GM13977 (cell line): ENCODE results near the gene SLC5A10.

Experiments
- DNase-seq: peaks from one replicate; pipeline ENCODE4 v3.0.0; 2012; ENCODE audit warnings: low spot score
- in situ Hi-C: fragments of 300-500 bp; cut with MboI; formaldehyde crosslinking; loops from one replicate; pipeline ENCODE4 v1.12.0; 2022; ENCODE audit warnings: low sequenced_read_pairs, low pct_unique_long_range_greater_than_20kb, mixed read lengths, inconsistent platforms; ENCODE audit not compliant: unreplicated experiment
- TF ChIP-seq, protein P1 (sequence below): IDR thresholded peaks from 2 replicates; pipeline ENCODE4 v1.5.1; 2012; ENCODE audit warnings: mild to moderate bottlenecking, control low read depth; ENCODE audit not compliant: insufficient read depth; ENCODE audit errors: extremely low read depth, missing control alignments

The SLC5A10 gene

DNA sequence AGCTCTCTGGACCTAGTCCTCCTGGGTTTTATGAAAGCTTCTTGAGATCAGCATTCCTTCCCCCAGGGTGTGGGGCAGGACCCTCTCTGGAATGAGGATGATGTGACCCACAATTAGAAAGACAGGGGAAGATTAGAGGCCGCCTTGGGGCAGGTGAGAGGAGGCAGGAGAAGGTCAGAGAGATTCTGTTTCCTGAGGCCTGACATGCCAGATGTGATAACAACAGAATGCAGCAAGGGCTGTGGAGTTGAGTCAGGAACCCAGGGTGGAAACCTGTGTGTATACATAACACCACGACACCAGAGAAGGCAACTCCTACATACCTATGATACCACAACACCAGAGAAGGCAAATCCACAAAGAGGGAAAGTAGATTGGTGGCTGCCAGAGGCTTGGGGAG is 5.4 kb upstream of the SLC5A10 start:
- no peak for DNase-seq
- TF ChIP-seq, protein P1, sequence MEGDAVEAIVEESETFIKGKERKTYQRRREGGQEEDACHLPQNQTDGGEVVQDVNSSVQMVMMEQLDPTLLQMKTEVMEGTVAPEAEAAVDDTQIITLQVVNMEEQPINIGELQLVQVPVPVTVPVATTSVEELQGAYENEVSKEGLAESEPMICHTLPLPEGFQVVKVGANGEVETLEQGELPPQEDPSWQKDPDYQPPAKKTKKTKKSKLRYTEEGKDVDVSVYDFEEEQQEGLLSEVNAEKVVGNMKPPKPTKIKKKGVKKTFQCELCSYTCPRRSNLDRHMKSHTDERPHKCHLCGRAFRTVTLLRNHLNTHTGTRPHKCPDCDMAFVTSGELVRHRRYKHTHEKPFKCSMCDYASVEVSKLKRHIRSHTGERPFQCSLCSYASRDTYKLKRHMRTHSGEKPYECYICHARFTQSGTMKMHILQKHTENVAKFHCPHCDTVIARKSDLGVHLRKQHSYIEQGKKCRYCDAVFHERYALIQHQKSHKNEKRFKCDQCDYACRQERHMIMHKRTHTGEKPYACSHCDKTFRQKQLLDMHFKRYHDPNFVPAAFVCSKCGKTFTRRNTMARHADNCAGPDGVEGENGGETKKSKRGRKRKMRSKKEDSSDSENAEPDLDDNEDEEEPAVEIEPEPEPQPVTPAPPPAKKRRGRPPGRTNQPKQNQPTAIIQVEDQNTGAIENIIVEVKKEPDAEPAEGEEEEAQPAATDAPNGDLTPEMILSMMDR: no peak
- in situ Hi-C loops: loop anchor here (25.0 kb wide), 1 partner anchor 134 kb away; no protein-coding TSS in a partner anchor

DNA sequence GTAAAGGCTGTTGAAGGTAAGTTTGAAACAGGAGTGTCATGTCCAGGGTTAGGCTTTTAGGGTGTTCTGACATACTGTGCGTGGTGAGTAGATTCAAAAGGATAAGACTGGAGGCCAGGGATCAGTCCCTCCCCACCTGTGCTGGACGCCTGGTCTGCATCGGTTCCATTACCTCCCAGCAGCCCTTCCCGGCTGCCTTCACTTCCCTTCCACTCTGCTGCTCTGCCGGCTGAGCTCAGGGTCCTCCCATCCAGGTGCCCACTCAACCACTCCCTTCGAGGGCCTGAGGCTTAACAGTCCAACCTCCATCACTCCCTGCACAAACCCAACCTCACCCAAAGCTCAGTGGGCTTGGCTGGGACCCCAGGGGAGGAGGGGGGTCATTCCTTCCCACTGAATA is 4.1 kb upstream of the SLC5A10 start:
- in situ Hi-C loops: loop anchor here (25.0 kb wide), 1 partner anchor 136 kb away; no protein-coding TSS in a partner anchor
- TF ChIP-seq, protein P1: no peak
- DNase-seq: no peak

DNA sequence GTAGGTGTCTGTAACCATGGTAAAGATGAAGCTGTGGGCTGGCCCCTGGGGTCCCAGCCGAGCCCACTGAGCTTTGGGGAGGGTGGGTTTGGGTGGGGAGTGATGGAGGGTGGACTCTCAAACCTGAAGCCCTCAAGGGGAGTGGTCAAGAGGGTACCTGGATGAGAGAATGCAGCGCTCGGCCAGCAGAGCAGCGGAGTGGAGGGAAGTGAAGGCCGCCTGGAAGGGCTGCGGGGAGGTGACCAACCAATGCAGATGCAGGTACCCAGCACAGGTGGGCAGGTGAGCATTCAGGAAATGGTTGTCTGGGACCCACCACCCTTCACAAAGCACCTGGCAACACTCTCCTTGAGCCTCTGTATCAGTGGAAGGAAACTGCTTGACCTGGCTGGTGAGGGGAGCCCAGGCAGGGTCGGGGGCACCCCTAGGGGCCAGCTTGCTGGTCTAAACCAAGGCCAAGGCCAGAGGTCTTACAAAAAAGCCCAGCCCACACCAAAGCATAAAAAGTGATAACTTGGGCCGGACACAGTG is 3.4 kb upstream of the SLC5A10 start:
- in situ Hi-C loops: loop anchor here (25.0 kb wide), 1 partner anchor 136 kb away; no protein-coding TSS in a partner anchor
- TF ChIP-seq, protein P1: no peak
- no peak for DNase-seq

DNA sequence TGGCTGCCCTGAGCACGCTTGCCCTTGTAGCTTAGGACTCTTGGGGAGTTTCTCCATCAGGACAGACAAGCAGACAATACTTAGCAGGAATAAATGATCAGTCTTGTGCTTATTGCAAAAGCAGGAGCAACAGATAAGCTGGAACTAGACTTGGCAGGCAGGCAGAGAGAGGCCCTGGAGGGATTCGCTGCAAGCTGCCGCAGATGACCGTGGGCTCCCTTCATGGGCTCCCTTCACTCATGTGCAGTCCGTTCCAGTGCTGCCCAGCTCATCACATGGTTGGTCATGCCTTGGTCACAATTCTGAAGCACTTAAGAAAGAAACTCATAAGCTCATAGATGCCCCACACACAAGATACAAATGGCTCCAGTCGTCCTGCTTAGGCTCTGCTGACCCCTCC is 2.4 kb upstream of the SLC5A10 start:
- no peak for DNase-seq
- TF ChIP-seq, protein P1: no peak
- in situ Hi-C loops: loop anchor here (25.0 kb wide), 1 partner anchor 137 kb away; no protein-coding TSS in a partner anchor

DNA sequence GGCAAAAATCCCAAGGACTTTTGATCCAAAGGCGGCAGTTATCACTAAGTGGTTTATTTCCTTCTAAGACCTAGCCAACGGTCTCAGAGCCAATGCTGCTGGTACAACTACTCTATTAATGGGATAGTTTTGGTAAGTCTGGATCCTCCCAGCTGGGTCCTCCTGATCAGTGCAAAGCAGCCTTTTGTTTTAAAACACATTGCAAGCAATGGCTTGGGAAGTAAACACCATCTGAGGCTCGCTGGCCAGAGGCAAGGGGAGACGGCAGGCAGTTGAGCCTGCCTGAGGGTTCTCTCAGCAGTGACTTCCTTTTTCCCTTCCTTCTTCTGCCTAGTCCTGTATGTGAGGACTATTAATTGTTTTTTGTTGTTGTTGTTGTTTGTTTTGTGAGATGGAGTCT is 1.6 kb upstream of the SLC5A10 start:
- TF ChIP-seq, protein P1: no peak
- in situ Hi-C loops: no loop called here
- DNase-seq: no peak

DNA sequence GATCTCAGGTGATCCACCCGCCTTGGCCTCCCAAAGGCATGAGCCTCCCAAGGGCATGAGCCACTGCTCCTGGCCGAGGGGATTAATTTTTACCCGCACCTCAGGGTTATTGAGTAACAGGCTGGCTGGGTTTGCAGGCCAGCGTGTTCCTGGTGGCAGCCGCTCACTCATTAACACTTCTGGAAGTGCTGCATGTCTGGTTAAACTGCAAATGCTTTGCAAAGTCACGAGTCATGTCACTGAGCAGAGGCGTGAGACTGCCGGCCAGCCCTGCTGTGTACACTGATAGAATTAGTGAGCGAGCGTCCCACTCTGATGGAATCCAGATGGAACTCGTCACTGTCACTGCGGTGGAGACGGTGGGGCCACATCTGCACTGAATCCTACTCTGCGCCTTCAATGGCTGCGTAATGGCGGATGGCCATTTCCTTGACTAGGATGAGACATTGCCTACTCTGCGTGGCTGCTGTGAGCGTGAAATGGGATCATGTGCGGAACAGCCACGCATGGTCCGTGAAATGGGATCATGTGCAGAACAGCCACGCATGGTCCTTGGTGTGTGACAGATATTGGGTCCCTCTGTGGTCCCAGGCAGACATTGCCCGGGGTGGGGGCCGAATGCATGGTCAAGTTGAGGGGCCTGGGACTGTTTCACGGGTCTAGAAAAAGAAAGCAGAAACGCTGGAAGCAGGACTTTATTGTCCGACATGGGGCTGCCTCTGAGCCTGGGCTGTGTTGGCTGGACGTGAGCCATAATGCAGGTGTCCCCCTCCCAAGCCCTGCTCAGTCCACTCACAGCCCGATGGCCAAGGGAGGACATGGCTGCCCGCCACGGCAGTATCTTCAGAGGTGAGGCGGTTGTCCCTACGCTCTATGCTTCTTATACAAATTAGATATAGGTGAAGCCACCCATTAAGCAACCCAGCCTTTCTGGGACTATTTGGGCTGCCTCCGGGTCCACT is 740 bp upstream of the SLC5A10 start:
- in situ Hi-C loops: no loop called here
- TF ChIP-seq, protein P1: no peak
- DNase-seq: no peak
